Stomach (tissue), 9 donors: ENCODE measurements around the gene TRAF4. TPM values are rescaled to one million over a fixed set of nuclear protein-coding genes. Genes with fewer than 3 reads are reported as not detected.

Experiments
- DNase-seq, 2 donors: peaks; one replicate each; pipeline versions ENCODE4 v3.0.0 to v3.0.0-alpha.2; 2013 to 2019
- H3K27ac ChIP-seq, 5 donors: fragments of 200-600 bp in 4 of 5; sonication (generic) in 4 of 5; one replicate each; pipeline ENCODE4 v1.5.1; 2013 to 2019; ENCODE audit warnings: mild to moderate bottlenecking in 1 of 5, moderate library complexity in 1 of 5
- H3K27me3 ChIP-seq, 3 donors: fragments of 200-600 bp; sonication (generic); one replicate each; pipeline ENCODE4 v1.5.1; 2017 to 2019; ENCODE audit warnings: mixed run types in 1 of 3
- H3K36me3 ChIP-seq, 4 donors: fragments of 200-600 bp; sonication (generic); 1 replicate in 3 of 4; 2 replicates in 1 of 4; pipeline ENCODE4 v1.5.1; 2016 to 2019
- H3K4me1 ChIP-seq, 4 donors: fragments of 200-600 bp; sonication (generic); one replicate each; pipeline ENCODE4 v1.5.1; 2016 to 2019
- H3K4me3 ChIP-seq, 4 donors: fragments of 200-600 bp; sonication (generic) in 3 of 4; one replicate each; pipeline ENCODE4 v1.5.1; 2016 to 2019; ENCODE audit warnings: mild to moderate bottlenecking in 1 of 4
- H3K9me3 ChIP-seq, 4 donors: fragments of 200-600 bp; sonication (generic); one replicate each; pipeline ENCODE4 v1.5.1; 2016 to 2019
- CTCF ChIP-seq, 7 experiments: fragments of 450-650 bp in 4 of 7; fragments of 200-600 bp in 3 of 7; sonication (generic) in 3 of 7; IDR thresholded peaks; one replicate each; pipeline ENCODE4 v1.5.1; 2016 to 2019; ENCODE audit warnings: antibody characterized with exemption in 7 of 7, control low read depth in 2 of 7, mild to moderate bottlenecking in 1 of 7
- EP300 ChIP-seq: sonication (generic); formaldehyde crosslinking; IDR thresholded peaks from one replicate; pipeline ENCODE4 v1.6.1; 2017; ENCODE audit warnings: antibody characterized with exemption
- POLR2A ChIP-seq, 4 donors: fragments of 450-650 bp; IDR thresholded peaks; one replicate each; pipeline ENCODE4 v1.6.1; 2016; ENCODE audit warnings: antibody characterized with exemption in 4 of 4, control low read depth in 2 of 4, mild to moderate bottlenecking in 1 of 4, moderate library complexity in 1 of 4
- POLR2AphosphoS5 ChIP-seq, 3 donors: sonication (generic); formaldehyde crosslinking; IDR thresholded peaks; one replicate each; pipeline ENCODE4 v1.6.1; 2016; ENCODE audit warnings: antibody characterized with exemption in 3 of 3
- WGBS, 5 donors: extraction: QIAGEN DNeasy Blood & Tissue Kit in 3 of 5; methylation state at CpG; one replicate each; pipeline versions ENCODE4 v1.1.5 to v1.1.7; 2013 to 2018; 5-methylcytosine and 5-hydroxymethylcytosine counted together
- intact Hi-C: fragments of 100-400 bp; cut with DNase I; formaldehyde crosslinking; loops from one replicate; pipeline ENCODE4 v1.15.1; 2023; ENCODE audit warnings: low total_unique reads
- polyA plus RNA-seq, 3 donors: library from polyadenylated mRNA; stranded (reverse); fragments of 200-250 nt; gene quantifications; one replicate each; pipeline ENCODE4 v1.2.3, GENCODE V29; 2013
- total RNA-seq, 5 donors: library from RNA; depleted of rRNA; stranded (reverse); fragments of >200 nt; gene quantifications; one replicate each; pipeline versions ENCODE4 v1.1.0 to v1.2.3, GENCODE V29; 2014 to 2016
- donor health status: healthy with polysubstance abuse.
- donor health status: Bipolar disorder and iron deficiency.
- donor health status: healthy.

Gene TRAF4
- total and polyA plus RNA-seq, 8 donors: 29.0 to 383 (median 40.0) TPM

GRCh38 chr17:28750178-28751047, 6.6 kb downstream of the TRAF4 start:
- peaks cover 45 to 58% (median 57%) of the 10 kb centered on the region in 4 donors for H3K4me1 ChIP-seq
- H3K27me3 ChIP-seq: no peaks in the 10 kb centered on the region
- WGBS, 5 donors: 21 to 29% (median 26%) methylated on average over 17 to 20 of the region's 20 CpGs
- peak overlapping the region; percentile 20 to 99 (median 97) for H3K27ac ChIP-seq
- intact Hi-C loops: no loop called here
- peak in 6 of 7 experiments; percentile 22 to 100 (median 100) for TF ChIP-seq CTCF (IDR thresholded peaks at IDR 0.05)
- no peak for TF ChIP-seq POLR2A (IDR thresholded peaks at IDR 0.05)
- TF ChIP-seq EP300: no peak
- TF ChIP-seq POLR2AphosphoS5 (IDR thresholded peaks at IDR 0.05): peak in 2 of 3 donors; percentile 78 to 95
- H3K9me3 ChIP-seq: no peaks in the 10 kb centered on the region
- H3K4me3 ChIP-seq: peak overlapping the region in 1 of 4 donors; percentile 11
- peaks cover 30 to 52% (median 40%) of the 10 kb centered on the region in 4 donors for H3K36me3 ChIP-seq
- peak; percentile 97 for DNase-seq

GRCh38 chr17:28751600-28752366, 8.0 kb downstream of the TRAF4 start:
- 86 to 91% (median 90%) methylated on average over 10 of the region's 10 CpGs for WGBS, 5 donors
- no peak for DNase-seq
- TF ChIP-seq CTCF (IDR thresholded peaks at IDR 0.05): no peak
- TF ChIP-seq POLR2AphosphoS5 (IDR thresholded peaks at IDR 0.05): no peak
- TF ChIP-seq POLR2A (IDR thresholded peaks at IDR 0.05): no peak
- TF ChIP-seq EP300: no peak
- Histone ChIP-seq H3K9me3 (no peaks in the 10 kb centered on the region), H3K4me3 (no peak overlapping the region), H3K36me3 (peaks cover 30 to 52% (median 40%) of the 10 kb centered on the region in 4 donors), H3K27me3 (no peaks in the 10 kb centered on the region), H3K4me1 (peaks cover 31 to 55% (median 44%) of the 10 kb centered on the region in 4 donors), H3K27ac (no peak overlapping the region)
- intact Hi-C loops: no loop called here

- 80 to 87% (median 83%) methylated on average over 7 of the region's 7 CpGs for WGBS, 5 donors
- no peak for DNase-seq
- no peaks in the 10 kb centered on the region for H3K9me3 ChIP-seq
- H3K36me3 ChIP-seq: peaks cover 27 to 58% (median 48%) of the 10 kb centered on the region in 4 donors
- H3K27ac ChIP-seq: peak overlapping the region in 1 of 5 donors; percentile 5
- no peaks in the 10 kb centered on the region for H3K27me3 ChIP-seq
- intact Hi-C loops: no loop called here
- peaks cover 0 to 18% (median 11%) of the 10 kb centered on the region in 4 donors for H3K4me1 ChIP-seq
- TF ChIP-seq EP300 (no peak), POLR2AphosphoS5 (IDR thresholded peaks at IDR 0.05) (no peak), POLR2A (IDR thresholded peaks at IDR 0.05) (no peak), CTCF (IDR thresholded peaks at IDR 0.05) (no peak)
- no peak overlapping the region for H3K4me3 ChIP-seq
Observed at GRCh38 chr17:28755486-28755885, 11.7 kb downstream of the TRAF4 start.

- Histone ChIP-seq H3K27ac (peak overlapping the region in 3 of 5 donors; percentile 5 to 39 (median 13)), H3K36me3 (peaks cover 27 to 57% (median 49%) of the 10 kb centered on the region in 4 donors), H3K4me1 (peaks cover 1 to 17% (median 10%) of the 10 kb centered on the region in 4 donors), H3K4me3 (no peak overlapping the region), H3K9me3 (no peaks in the 10 kb centered on the region), H3K27me3 (no peaks in the 10 kb centered on the region)
- WGBS, 5 donors: 51 to 67% (median 57%) methylated on average over 5 of the region's 5 CpGs
- TF ChIP-seq POLR2A (IDR thresholded peaks at IDR 0.05) (no peak), EP300 (no peak), CTCF (IDR thresholded peaks at IDR 0.05) (no peak), POLR2AphosphoS5 (IDR thresholded peaks at IDR 0.05) (peak in 1 of 3 donors; percentile 8)
- intact Hi-C loops: no loop called here
- DNase-seq: no peak
Observed at GRCh38 chr17:28756049-28756804, 12.4 kb downstream of the TRAF4 start.
